GM19240 (cell line): ENCODE data around the gene INPP5F.
"Not testable (repeated sequence)": the region's sequence is repeated elsewhere in the genome, so short reads cannot be mapped to it uniquely, and the experiment has no call there.

Source experiments
- DNase-seq: peaks from one replicate; pipeline ENCODE4 v3.0.0; 2011; ENCODE audit warnings: low spot score; ENCODE audit not compliant: insufficient read length

The INPP5F gene

GRCh38 chr10:119740096-119740495 is 14.2 kb downstream of the INPP5F start:
- no peak for DNase-seq

DNA sequence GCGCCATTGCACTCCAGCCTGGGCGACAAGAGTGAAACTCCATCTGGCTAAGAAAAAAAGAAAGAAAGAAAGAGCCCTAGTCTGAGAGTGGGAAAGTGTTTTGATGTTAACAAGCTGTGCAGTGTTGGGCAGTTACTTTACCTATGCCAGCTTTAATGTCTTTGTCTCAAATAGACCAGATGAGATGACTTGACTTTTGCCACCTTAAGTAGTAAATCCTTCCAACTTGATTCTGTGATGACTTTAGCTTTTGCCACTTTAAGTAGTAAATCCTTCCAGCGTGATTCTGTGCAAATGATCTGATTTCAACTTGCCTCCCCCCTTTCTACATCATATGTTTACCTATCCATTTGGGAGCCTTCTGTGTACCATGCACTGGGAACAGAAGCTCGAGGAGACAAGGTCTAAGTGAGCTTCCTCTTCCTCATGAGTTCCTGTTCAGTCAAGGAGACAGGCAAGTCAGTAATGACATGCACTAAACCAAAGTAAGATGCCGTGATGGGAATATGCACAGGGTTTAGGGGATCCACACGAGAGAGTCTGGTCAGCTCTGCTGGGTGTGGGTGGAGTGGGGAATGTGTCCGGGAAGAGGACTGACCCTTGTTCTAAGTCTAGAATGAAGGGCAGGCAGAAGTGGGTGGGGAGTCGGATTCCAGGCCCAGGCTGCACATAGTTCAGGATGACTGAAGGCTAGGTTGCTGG is 17.2 kb downstream of the INPP5F start:
- no peak for DNase-seq

- DNase-seq: no peak
Observed at GRCh38 chr10:119747940-119748339, 22.1 kb downstream of the INPP5F start.

- no peak for DNase-seq
Observed at GRCh38 chr10:119748871-119749270, 23.0 kb downstream of the INPP5F start.

DNA sequence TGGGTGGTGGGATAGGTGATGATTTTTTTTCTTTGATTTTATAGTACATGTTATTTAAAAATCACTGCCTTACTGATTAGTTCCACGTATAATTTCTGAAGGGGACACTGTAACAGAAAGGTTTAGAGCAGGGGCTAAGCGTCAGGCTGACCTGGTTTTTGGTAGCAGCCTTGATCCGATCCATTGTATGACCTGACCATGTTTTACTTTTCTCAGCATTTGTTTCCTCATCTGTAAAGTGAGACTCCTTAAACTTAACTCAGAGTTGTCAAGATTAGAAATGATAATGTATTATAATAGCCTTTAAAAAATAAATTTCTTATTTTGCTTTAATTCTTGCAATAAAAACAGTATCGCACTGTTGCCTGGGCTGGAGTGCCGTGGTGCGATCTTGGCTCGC is 23.6 kb downstream of the INPP5F start:
- DNase-seq: no peak

GRCh38 chr10:119750391-119751230 is 24.8 kb downstream of the INPP5F start:
- DNase-seq: peak; percentile 4

- no peak for DNase-seq
Observed at GRCh38 chr10:119753309-119753708, 27.5 kb downstream of the INPP5F start.

DNA sequence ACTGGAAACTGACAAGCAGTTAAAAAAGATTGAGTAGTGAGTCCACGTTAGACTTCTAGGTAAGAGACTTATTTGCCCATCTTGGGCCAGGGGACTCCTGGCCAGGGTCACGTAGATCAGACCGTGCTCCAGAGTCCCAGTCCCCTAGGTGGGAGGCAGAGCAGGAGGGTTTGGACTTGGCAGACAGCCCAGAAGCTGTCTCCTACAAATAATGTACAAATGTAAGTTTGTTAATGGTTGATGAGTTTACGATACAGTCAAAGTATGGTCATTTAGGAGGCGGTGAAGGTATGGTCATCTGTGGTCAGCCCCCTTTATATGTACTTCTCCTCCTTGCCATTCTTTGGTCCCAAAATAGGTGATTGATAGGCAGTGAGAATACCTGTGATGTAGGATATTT is 28.2 kb downstream of the INPP5F start:
- no peak for DNase-seq

- DNase-seq: no peak
Observed at GRCh38 chr10:119754936-119755335, 29.1 kb downstream of the INPP5F start.

- no peak for DNase-seq
Observed at GRCh38 chr10:119755446-119755845, 29.6 kb downstream of the INPP5F start.

- DNase-seq: no peak
Observed at GRCh38 chr10:119758448-119759195, 32.8 kb downstream of the INPP5F start.

GRCh38 chr10:119759832-119760231 is 34.0 kb downstream of the INPP5F start:
- no peak for DNase-seq

GRCh38 chr10:119761106-119761505 is 35.3 kb downstream of the INPP5F start:
- no peak for DNase-seq

DNA sequence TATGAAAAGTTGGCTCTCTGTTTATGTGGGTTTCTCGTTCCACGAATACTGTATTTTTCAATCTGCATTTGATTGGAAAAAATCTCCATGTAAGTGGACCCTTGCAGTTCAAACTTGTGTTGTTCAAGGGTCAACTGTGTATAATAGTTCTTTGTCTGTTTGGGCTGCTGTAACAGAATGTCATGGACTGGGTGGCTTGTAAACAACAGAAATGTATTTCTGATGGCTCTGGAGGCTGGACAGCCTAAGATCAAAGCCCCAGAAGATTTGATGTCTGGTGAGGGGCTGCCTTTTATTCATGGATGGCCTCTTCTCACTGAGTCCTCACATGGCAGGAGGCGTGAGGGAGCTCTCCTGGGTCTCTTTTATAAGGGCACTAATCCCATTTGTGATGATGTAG is 36.2 kb downstream of the INPP5F start:
- no peak for DNase-seq

DNA sequence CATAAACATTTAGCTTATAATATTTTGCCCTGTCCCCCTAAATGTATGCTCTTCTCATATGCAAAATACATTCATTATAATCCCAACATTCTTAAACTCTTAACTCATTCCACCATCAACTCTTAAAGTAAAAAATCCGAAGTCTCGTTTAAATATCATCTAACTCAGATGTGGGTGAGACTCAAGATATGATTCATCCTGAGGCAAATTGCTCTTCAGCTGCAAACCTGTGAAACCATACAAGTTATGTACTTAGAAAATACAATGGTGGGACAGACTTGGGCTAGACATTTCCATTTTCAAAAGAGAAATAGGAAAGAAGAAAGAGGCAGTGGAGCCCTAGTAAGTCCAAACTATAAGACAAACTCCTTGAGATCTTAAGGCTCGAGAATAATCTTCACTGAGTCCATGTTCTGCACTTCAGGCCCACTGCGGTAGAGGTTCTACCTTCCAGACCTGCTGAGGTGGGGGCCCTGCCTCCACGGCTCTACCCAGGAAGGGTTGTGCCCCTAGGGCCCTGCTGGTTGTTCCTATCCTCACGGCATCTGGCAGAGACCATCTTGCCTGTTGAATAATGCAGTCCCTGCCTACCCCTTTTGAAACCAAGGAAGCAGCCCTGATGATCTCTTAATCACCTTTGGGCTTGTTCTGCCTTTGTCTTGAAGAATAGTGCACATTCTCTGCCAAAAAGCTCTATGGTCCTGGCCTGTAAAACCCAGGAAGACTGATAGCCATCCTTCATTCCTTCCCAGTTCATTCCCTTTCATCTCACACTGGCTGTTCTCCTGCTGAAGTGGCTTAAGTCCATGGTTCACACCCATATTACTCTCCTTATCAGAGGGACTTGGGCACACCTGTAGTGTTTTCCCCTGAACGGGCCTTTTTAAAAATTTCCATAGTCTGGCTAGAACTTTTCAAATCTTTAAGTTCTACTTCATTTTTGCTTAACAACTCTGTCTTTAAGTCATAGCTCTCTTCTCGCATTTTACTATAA is 37.3 kb downstream of the INPP5F start:
- DNase-seq: no peak

- no peak for DNase-seq
Observed at GRCh38 chr10:119768455-119769094, 42.7 kb downstream of the INPP5F start.

DNA sequence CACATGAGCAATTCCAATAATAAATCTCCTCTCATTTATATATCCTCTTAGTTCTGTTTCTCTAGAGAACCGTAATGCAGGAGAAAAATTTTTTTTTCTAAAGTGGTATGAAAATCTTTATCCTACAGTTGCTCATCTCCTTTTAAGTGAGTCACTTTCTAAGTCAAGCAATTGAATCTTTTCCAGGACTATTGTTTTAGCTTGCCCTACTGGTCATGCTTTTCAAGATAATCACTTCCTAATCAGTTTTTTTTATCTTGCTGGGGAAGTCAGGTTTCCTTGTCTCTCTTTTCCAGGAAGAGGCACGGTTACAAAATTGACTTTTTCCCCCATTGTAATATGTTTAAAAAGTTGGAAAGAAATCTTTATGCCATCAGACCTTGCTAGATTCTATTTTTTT is 44.0 kb downstream of the INPP5F start:
- no peak for DNase-seq

DNA sequence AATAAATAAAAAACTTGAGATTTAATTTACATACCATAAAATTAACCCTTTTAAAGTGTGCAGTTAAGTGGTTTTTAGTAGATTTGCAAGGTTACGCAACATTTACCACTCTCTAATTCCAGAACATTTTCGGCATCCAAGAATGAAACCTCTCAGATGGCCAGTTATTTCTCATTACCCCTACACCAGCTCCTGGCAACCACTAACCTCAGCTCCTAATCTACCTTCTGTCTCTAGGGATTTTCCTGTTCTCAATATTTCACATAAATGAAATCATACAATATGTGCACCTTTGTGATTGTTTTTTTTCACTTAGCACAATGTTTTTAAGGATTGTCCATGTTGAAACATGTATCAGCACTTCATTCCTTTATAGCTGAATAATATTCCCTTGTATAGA is 45.1 kb downstream of the INPP5F start:
- DNase-seq: no peak

DNA sequence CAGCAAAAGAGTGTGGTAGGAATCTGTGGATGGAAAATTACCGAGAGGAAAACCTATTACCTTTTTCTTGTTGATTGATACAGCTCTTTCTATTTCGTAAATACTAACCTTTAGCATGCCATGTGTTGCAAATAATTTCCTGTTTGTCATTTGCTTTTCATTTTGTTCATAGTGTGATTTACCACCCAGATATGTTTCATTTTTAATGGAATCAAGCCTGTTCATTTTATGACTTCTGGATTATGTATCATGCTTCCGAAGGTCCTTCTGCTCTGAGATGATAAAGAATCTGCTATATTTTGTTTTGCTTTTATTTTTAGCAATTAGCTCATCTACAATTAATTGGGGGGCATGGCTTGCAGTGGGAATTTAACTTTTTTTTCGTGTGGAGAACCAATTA is 46.5 kb downstream of the INPP5F start:
- no peak for DNase-seq

- not testable (repeated sequence) for DNase-seq
Observed at GRCh38 chr10:119773041-119773440, 47.2 kb downstream of the INPP5F start.
